Activated CD4-positive, alpha-beta T cell treated with anti-CD3 and anti-CD28 coated beads, Interleukin-2, Interleukin-6, amounts not matched to agents 100 ng/mL and 50 ng/mL, durations not matched to agents 16 hours and 8 hours (primary cell): ENCODE data around the gene MAPK6.

Source experiments
- DNase-seq: peaks from one replicate; pipeline ENCODE4 v3.0.0-alpha.2; 2020

The MAPK6 gene

DNA sequence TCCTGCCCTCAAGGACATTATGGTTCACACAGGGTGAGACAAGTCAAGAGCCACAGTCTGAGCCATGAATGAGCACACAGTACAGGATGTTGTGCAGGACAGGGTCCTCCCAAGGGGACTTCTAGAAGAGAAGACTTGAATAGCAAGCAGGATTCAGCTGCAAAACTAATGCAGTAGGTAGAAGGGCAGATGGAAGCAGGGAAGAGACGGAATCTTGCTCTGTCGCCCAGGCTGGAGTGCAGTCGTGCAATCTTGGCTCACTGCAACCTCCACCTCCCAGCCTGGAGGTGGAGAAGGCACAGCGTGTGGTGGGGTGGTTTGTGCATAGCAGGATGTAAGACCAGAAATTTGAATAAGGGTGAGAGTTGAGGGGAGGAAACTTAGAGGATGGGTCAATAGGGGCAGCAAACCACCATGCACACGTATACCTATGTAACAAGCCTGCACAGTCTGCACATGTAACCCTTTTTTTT, 85.5 kb downstream of the MAPK6 start:
- DNase-seq, result no peak

DNA sequence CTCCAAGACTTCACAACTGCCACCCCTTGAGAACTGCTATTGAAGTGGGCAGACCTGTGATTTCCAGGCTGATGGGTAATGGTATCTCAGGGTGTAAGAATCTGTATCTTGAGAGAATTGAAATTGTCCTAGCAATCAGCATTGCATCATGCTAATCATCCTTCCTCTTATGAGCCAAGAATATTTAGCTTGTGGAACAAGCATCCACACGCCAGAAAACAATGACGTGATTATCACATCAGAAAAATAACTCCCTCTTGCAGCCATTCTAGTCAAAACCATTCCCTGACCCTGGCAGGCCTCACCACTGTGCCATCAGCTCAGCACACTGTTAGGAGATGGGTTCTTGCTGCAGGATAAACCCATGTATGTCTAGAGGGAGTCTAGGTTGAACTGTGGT, 86.8 kb downstream of the MAPK6 start:
- no peak for DNase-seq

DNA sequence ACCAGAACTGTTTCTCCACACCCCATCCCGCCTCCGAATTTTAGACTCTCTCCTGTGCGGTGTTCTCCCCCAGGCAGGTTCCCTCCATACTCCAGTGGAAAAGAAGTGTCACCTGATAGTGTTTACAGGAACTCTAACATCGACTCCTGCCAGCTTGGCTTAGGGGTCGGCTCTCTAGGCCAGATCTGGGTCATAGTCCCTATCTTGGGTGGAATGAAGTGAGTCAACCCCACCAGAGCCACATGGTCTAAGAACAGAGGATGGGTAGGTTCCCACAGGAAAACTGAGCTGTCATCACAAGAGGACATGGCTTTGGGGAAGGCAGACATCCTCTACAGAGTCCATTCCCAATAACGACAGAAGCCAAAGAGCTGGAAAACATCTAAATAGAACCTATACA, 87.6 kb downstream of the MAPK6 start:
- no peak for DNase-seq

DNA sequence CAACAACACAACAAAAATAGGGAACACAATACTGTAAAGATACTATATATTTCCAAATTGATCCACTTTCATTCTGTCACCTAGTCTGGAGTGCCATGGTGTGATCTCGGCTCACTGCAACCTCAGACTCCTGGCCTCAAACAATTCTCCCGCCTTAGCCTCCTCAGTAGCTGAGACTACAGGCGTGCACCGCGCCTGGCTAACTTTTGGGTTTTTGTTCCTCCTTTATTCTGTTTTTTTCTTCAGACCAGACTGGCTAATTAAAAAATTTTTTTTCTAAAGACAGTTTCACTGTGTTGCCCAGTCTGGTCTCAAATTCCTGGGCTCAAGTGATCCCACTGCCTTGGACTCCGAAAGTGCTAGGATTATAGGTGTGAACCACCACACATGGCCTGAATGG, 88.2 kb downstream of the MAPK6 start:
- no peak for DNase-seq

DNA sequence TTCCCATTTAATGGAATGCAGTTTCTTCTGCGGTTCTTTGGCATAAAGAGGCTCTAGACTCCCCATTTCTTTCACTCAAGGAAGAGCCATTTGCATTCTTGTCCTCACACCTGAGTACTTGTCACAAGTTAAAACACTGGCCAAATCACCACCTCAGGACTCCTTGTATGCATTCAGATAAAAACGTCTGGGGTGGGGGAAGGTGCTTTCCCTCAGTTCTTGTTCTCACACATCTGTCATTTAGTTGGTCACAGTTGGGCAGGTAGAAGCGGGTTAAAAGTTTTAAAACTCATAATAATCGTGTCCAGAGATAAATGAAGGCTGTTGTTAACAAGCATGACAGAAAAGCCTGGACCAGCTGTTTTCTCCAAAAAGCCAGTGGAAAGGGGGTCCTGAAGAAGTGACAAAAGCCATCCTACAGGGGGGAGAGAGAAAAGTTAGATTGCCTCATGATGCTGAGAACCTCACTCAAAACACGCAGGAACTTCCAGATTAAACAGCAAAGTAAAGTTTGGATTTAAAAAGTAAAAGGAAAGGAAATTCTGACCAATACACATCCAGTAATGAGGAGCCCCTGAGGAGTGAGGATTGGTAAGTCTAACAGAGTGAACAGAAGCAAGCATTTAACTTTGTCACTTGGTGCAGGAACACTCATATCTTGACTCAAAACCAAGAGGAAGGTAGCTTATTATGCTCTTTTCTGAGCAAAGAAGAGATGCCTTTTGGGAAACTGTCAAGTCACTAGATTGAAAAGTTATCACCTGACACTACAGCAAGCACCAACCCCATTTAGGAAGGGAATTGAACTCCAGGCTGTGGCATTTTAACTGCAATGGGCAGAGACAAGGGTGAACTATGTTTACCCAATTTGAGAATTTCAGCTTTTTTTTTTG, 90.8 kb downstream of the MAPK6 start:
- DNase-seq, result peak; percentile 28

DNA sequence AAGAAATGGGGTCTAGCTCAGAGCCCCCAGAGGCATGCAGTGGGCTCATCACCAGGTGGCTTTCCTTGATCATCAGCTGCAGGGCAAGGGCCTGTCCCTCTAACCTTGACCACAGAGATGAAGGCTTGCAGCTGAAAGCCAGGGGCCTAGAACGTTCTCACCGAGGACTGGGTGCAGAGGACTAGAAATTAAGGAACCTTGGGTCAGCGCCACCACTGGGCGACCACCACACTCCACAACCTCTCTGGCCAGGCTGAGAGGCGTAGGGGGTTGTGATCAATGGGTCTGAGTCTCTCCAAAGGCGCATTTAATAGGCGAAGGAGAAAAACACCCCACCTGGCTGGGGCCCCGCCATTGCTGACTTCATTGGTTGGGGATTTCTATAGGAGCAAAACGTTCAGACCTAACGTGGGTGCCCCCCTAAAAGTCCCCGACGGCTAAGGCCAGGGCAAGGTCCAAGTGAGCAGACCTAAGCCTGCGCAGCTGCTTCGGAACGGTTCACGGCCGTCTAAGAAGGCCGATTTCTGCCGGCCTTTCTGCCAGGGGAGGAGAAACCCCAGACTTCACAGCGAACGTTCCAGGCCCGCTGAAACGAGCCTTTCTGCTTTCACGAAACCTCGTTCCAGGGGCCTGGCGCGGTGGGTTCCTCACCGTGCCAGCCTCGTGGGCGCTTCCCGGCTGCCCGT, 92.6 kb downstream of the MAPK6 start:
- no peak for DNase-seq

DNA sequence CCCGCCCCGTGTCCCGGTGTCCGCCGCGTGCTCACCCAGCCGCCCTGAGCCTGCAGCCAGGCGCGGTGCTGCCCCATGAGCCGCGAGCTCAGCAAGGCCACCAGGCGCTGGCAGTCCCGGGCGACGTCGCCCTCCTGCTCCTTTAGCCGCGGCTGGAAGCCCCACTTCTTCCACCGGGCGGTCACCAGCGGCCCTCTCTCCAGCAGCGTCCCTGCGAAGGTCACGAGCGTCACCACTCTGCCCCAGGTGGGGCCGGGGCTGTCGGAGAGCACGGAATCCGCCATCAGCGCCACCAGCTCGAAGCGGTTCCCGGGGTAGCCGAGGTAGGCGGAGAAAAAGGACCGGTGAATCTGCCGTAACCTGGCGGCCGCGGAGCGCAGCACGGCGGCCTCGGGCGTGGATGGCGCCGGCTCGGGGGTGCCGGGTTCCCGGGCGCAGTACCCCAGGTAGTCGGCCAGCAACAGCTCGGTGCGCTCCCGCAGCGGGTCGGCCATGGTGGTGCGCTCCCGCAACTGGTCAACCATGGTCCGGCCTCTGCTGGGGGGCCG, 93.3 kb downstream of the MAPK6 start:
- peak; percentile 40 for DNase-seq

DNA sequence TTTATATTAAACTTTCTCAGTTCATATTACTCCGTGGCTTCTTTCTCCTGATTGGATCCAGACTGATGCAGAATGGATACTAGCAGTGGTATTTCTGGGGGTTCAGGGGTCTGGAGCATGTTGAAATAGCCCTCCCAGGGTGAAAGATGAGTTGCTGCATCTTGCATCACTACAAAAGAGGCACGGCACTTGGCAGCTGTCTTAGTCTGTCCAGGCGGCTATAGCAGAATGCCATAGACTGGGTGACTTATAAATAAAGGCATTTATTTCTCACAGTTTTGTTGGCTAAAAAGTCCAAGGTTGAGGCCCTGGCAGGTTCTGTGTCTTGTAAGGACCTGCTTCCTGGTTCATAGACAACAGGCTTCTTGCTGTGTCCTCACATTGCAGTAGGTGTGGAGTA, 94.2 kb downstream of the MAPK6 start:
- no peak for DNase-seq

DNA sequence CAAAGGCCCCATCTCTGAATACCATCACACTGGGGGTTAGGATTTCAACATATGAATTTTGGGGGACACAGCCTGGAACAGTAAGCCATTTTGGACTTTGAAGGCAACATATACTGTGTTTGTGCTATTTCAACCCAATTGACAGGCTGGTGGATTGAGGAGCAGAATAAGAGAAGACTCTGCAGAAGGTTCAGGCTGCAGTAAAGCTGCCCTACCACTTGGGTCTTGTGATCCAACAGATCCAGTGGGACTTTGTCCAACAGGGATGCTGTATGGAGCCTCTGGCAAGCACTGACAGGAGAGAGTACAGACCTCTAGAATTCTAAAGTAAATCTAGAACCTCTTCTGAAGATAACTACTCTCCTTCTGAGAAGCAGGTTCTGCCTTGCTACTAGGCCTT, 94.7 kb downstream of the MAPK6 start:
- DNase-seq, result no peak

DNA sequence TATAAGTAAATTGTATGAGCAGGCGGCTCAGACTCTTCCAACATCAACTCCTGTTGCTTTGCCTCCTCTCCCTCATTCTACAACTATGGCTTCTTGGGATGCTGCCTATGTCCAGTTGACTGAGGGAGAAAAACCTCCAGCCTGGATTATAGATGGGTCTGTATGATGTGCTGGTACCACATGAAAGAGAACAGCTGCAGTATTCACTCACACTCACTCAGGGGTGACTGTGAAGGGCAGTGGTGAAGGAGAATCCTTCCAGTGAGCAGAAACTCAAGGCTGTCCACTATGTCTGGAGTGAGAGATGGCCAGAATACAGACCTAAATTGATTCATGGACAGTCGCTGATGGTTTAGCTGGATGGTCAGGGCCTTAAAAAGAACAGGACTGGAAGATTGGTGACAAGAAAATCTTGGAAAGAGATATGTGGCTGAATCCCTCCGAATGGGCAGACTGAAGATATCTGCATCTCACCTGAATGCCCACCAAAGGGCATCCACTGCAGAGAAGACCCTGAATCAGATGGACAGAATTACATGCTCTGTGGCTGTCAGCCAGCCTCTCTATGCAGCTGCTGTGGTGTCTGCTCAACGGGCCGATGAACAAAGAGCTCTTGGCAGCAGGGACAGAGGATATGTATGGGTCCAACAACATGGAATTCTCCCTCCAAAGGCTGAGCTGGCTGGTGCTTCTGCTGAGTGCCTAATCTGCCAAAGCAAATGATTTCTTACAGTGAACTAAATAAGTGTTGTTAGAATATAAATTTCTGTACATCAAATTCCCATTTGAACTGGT, 95.4 kb downstream of the MAPK6 start:
- no peak for DNase-seq

DNA sequence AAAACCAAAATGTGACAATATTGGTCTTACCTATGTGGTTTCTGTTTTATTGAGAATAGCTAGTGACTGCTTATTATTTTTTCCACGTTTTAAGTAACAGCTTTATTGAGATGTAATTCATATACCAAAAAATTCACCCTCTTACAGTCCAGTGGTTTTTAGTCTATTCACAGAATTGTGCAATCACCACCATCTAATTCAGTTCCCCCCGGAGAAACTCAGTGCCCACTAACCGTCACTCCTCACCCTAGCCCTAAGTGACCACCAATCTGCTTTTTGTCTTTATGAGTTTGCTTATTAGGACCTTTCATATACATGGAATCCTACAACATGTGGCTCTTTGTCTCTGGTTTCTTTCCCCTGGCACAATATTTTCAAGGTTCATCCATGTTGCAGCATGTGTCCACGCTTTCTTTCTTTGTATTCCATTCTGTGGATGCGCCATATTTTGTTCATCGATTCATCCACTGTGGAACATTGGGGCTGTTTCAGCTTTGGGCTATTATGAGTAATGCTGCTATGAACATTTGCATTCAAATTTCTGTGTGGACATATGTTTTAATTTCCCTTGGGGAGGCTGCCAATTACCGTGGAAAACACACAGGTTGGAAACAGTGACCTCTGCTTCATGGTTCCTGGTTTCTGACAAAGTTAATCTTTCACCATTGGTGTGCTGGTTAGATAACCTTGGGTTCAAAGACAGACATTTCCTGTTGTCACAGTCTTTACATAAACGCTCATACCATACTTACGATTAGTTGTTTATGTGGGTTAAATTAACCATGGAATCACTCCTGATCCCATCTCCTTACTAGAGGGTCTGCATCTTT, 96.8 kb downstream of the MAPK6 start:
- no peak for DNase-seq
